Right lobe of liver (tissue), 6 donors: Measurements from ENCODE around the gene RAB5IF. TPM values are rescaled to one million over a fixed set of nuclear protein-coding genes. Genes with fewer than 3 reads are reported as not detected.

Experiments
- ATAC-seq, 4 donors: fragments of 200-7000 bp; cut with Tn5 transposase; one replicate each; pipeline ENCODE4 v1.9.1; 2020; ENCODE audit warnings: mild to moderate bottlenecking in 4 of 4, moderate library complexity in 4 of 4
- DNase-seq, 3 donors: peaks; one replicate each; pipeline ENCODE4 v3.0.0-alpha.2; 2020
- H3K27ac ChIP-seq, 3 donors: fragments of 200-600 bp; one replicate each; pipeline ENCODE4 v1.8.0; 2022
- H3K27me3 ChIP-seq, 2 donors: fragments of 200-600 bp; one replicate each; pipeline ENCODE4 v1.8.0; 2022
- H3K36me3 ChIP-seq, 4 donors: fragments of 200-600 bp; sonication (generic) in 1 of 4; one replicate each; pipeline versions ENCODE4 v1.5.1 to v1.8.0; 2017 to 2022; ENCODE audit warnings: control low read depth in 1 of 4
- H3K4me1 ChIP-seq, 4 donors: fragments of 200-600 bp; sonication (generic) in 1 of 4; one replicate each; pipeline versions ENCODE4 v1.5.1 to v1.8.0; 2017 to 2022; ENCODE audit warnings: control low read depth in 1 of 4
- H3K4me3 ChIP-seq, 3 donors: fragments of 200-600 bp; one replicate each; pipeline ENCODE4 v1.8.0; 2022
- H3K9me3 ChIP-seq, 4 donors: fragments of 200-600 bp; sonication (generic) in 1 of 4; one replicate each; pipeline versions ENCODE4 v1.5.1 to v1.8.0; 2017 to 2022; ENCODE audit warnings: control low read depth in 1 of 4
- CTCF ChIP-seq, 4 donors: fragments of 200-600 bp in 3 of 4; fragments of 450-650 bp in 1 of 4; IDR thresholded peaks; one replicate each; pipeline versions ENCODE4 v1.5.1 to v1.8.0; 2016 to 2022; ENCODE audit warnings: antibody characterized with exemption in 4 of 4, mild to moderate bottlenecking in 2 of 4
- POLR2A ChIP-seq: fragments of 450-650 bp; IDR thresholded peaks from one replicate; pipeline ENCODE4 v1.6.1; 2017; ENCODE audit warnings: antibody characterized with exemption, mild to moderate bottlenecking
- WGBS: methylation state at CpG from one replicate; pipeline ENCODE4 v1.1.6; 2018; ENCODE audit warnings: low coverage, low lambda C conversion rate; ENCODE audit not compliant: insufficient coverage; ENCODE audit errors: missing lambda C conversion rate; 5-methylcytosine and 5-hydroxymethylcytosine counted together
- intact Hi-C, 2 donors: fragments of 100-400 bp; cut with DNase I; formaldehyde crosslinking; loops; one replicate each; pipeline versions ENCODE4 v1.11.2 to v1.14.1; 2022
- total RNA-seq, 6 experiments: library from RNA; depleted of rRNA in 2 of 6; stranded (reverse); fragments of >200 nt in 2 of 6; fragmentation: NEBNext Ultra II Directional in 3 of 6; extraction: Animal tissue kit (Norgen Biotek cat#: 25700) in 3 of 6; gene quantifications; one replicate each; pipeline versions ENCODE4 v1.1.0 to v1.2.4, GENCODE V29; 2016 to 2023
- donor health status: DM: no; HTN: yes; CAD: no.
- donor health status: DM: no; HTN: no; CAD: no.
- donor health status: DM: no; HTN: no; CAD: no.
- donor health status: DM: no; HTN: yes; CAD: no.
- donor health status: DM: no; HTN: yes; CAD: no.

RAB5IF gene
- total RNA-seq, 6 experiments from 2014 or later: 78.1 to 232 (median 125) TPM

- H3K9me3 ChIP-seq: no peaks in the 10 kb centered on the region
- TF ChIP-seq POLR2A (no peak), CTCF (IDR thresholded peaks at IDR 0.05) (no peak)
- 87% methylated on average over 3 of the region's 7 CpGs for WGBS
- H3K27ac ChIP-seq: no peak overlapping the region
- no peaks in the 10 kb centered on the region for H3K27me3 ChIP-seq
- H3K4me3 ChIP-seq: no peak overlapping the region
- peaks cover 0 to 5% (median 0%) of the 10 kb centered on the region in 4 donors for H3K4me1 ChIP-seq
- no peak for ATAC-seq
- H3K36me3 ChIP-seq: no peaks in the 10 kb centered on the region
- no peak for DNase-seq
- intact Hi-C loops: no loop called here
These were observed 35.6 kb upstream of the RAB5IF start for GRCh38 chr20:36569847-36570429.

DNA sequence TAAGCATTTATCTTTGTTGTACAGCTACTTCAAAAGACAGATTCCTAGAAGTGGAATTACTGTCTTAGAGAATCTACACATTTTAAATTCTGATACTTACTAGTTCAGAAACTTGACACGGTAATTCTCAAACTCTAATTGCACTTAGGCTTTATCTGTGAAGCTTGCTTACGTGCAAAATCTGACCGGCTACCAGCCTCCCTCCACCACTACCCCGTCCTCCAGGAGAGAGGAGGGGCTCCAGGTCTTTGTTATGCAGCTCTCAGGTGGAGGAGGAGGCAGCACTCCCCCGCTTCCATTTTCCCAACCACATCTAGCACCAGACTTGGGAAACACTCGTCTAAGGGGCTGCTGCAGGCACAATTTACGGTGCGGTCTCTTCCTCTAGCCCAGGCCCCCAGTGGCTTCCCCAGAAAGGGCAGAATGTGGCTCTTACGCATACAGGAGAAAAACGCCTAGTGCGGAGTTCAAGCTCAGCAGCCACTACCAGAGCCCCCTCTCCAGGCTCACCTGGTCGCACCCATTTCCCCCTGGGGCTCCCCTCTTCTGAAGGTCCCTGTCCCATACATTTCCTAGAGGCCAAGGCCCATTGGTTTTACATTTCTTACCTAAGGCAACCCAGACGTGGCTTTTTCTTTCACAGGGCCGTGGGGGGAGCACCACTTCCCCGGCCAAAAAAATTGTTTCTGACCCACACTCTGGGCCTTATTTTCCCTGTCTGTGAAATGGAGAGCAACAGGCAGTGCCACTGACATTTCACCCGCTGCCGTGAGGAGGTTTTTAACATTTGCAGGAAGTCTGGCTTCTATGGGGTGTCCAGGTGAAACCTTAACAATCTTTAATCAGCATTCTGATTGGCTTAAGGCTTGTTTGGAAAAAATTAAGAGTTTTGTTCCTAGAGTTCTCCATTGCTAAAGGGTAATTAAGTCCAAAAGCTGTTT, 33.7 kb upstream of the RAB5IF start:
- WGBS: 56% methylated on average over 9 of the region's 17 CpGs
- Histone ChIP-seq H3K36me3 (no peaks in the 10 kb centered on the region), H3K4me3 (peak overlapping the region in 1 of 3 donors; percentile 69), H3K27me3 (no peaks in the 10 kb centered on the region), H3K27ac (peak overlapping the region; percentile 75 to 92 (median 90)), H3K4me1 (peaks cover 0 to 19% (median 4%) of the 10 kb centered on the region in 4 donors), H3K9me3 (no peaks in the 10 kb centered on the region)
- DNase-seq (no peak), ATAC-seq (no peak)
- intact Hi-C loops: no loop called here
- TF ChIP-seq CTCF (IDR thresholded peaks at IDR 0.05): no peak
- no peak for TF ChIP-seq POLR2A

GRCh38 chr20:36572701-36573102, 32.9 kb upstream of the RAB5IF start:
- Histone ChIP-seq H3K4me3 (peak overlapping the region; percentile 69 to 80 (median 78)), H3K4me1 (peaks cover 0 to 19% (median 4%) of the 10 kb centered on the region in 4 donors), H3K27me3 (no peaks in the 10 kb centered on the region), H3K9me3 (no peaks in the 10 kb centered on the region), H3K27ac (peak overlapping the region; percentile 75 to 92 (median 90)), H3K36me3 (no peaks in the 10 kb centered on the region)
- intact Hi-C loops: no loop called here
- TF ChIP-seq CTCF (IDR thresholded peaks at IDR 0.05): no peak
- no peak for TF ChIP-seq POLR2A
- 5% methylated on average over 14 of the region's 20 CpGs for WGBS
- DNase-seq (peak in 1 of 3 donors; percentile 36), ATAC-seq (peak; percentile 46 to 55 (median 50))

- WGBS: 0% methylated on average over 24 of the region's 80 CpGs
- H3K27ac ChIP-seq: peak within 1 kb of the TSS; percentile 75 to 92 (median 90)
- H3K9me3 ChIP-seq: no peaks in the 10 kb centered on the region
- H3K4me3 ChIP-seq: peak within 1 kb of the TSS; percentile 69 to 80 (median 78)
- intact Hi-C loops: no loop called here
- ATAC-seq (peak; percentile 88 to 95 (median 90)), DNase-seq (peak; percentile 87 to 90 (median 89))
- H3K36me3 ChIP-seq: no peaks in the 10 kb centered on the region
- TF ChIP-seq CTCF (IDR thresholded peaks at IDR 0.05): no peak
- TF ChIP-seq POLR2A: peak; percentile 87
- no peaks in the 10 kb centered on the region for H3K27me3 ChIP-seq
- H3K4me1 ChIP-seq: peaks cover 0 to 19% (median 4%) of the 10 kb centered on the region in 4 donors
These were observed 32.3 kb upstream of the RAB5IF start, which contains the start of gene TGIF2 for GRCh38 chr20:36573103-36573797. Gene TGIF2 (plus strand): TSS chr20:36573597. CDS start chr20:36578775, 5,178 bp downstream.
